Neural cell (in vitro differentiated cells): ENCODE data around the gene EIF4EBP2. TPM values are rescaled to one million over a fixed set of nuclear protein-coding genes. Genes with fewer than 3 reads are reported as not detected.

Experiments
- H2AFZ ChIP-seq: fragments of 200-600, 300-800 bp; sonication (generic), shearing (Covaris generic); 2 replicates; pipeline ENCODE4 v1.6.0; 2014; ENCODE audit warnings: low read depth, mild to moderate bottlenecking, antibody characterized with exemption, low read length, moderate library complexity
- H3F3A ChIP-seq: fragments of 200-600 bp; shearing (Covaris generic); 2 replicates; pipeline ENCODE4 v1.6.1; 2016; ENCODE audit warnings: mild to moderate bottlenecking, moderate library complexity, mixed read lengths, antibody characterized with exemption, low read length; ENCODE audit not compliant: insufficient read depth, poor library complexity, severe bottlenecking
- H3K27ac ChIP-seq: fragments of 200-600, 300-800 bp; sonication (generic), shearing (Covaris generic); 2 replicates; pipeline ENCODE4 v1.5.1; 2014; ENCODE audit warnings: mild to moderate bottlenecking, low read length, moderate library complexity
- H3K27me3 ChIP-seq: fragments of 300-800, 200-600 bp; sonication (generic), shearing (Covaris generic); 2 replicates; pipeline ENCODE4 v1.6.0; 2014; ENCODE audit warnings: mild to moderate bottlenecking, low read depth, low read length, moderate library complexity; ENCODE audit not compliant: insufficient read depth
- H3K36me3 ChIP-seq: fragments of 300-800, 200-600 bp; sonication (generic), shearing (Covaris generic); 2 replicates; pipeline ENCODE4 v1.5.1; 2014; ENCODE audit warnings: mild to moderate bottlenecking, antibody characterized with exemption, low read length, moderate library complexity; ENCODE audit not compliant: insufficient read depth
- H3K4me2 ChIP-seq: fragments of 300-800, 200-600 bp; sonication (generic), shearing (Covaris generic); 2 replicates; pipeline ENCODE4 v1.6.0; 2014; ENCODE audit warnings: mild to moderate bottlenecking, low read length
- H3K4me3 ChIP-seq: fragments of 300-800, 200-600 bp; sonication (generic), shearing (Covaris generic); 2 replicates; pipeline ENCODE4 v1.5.1; 2014; ENCODE audit warnings: mild to moderate bottlenecking, low read length, moderate library complexity
- H3K79me2 ChIP-seq: fragments of 200-600 bp; shearing (Covaris generic); replicated peaks from 2 replicates; pipeline ENCODE4 v1.6.0; 2014; ENCODE audit warnings: mild to moderate bottlenecking, low read length, moderate library complexity; ENCODE audit not compliant: insufficient read depth
- H3K9ac ChIP-seq: fragments of 300-800, 200-600 bp; sonication (generic), shearing (Covaris generic); 2 replicates; pipeline ENCODE4 v1.6.1; 2016; ENCODE audit warnings: mild to moderate bottlenecking, low read length, mixed read lengths
- H3K9me2 ChIP-seq: fragments of 200-600 bp; shearing (Covaris generic); 2 replicates; pipeline ENCODE4 v1.6.1; 2016; ENCODE audit warnings: mild to moderate bottlenecking, low read length, mixed read lengths; ENCODE audit not compliant: insufficient read depth
- H3K9me3 ChIP-seq: fragments of 200-600, 300-800 bp; sonication (generic), shearing (Covaris generic); 2 replicates; pipeline ENCODE4 v1.6.1; 2016; ENCODE audit warnings: mild to moderate bottlenecking, mixed run types, low read length, moderate library complexity, mixed read lengths
- H4K20me1 ChIP-seq: fragments of 200-600 bp; shearing (Covaris generic); 2 replicates; pipeline ENCODE4 v1.6.1; 2016; ENCODE audit warnings: mild to moderate bottlenecking, mixed run types; ENCODE audit not compliant: insufficient read depth
- EP300 ChIP-seq: fragments of 450-650 bp; conservative IDR thresholded peaks from 2 replicates; pipeline ENCODE4 v1.6.1; 2014; ENCODE audit warnings: antibody characterized with exemption, mild to moderate bottlenecking, moderate library complexity; ENCODE audit not compliant: poor library complexity, severe bottlenecking
- EZH2 ChIP-seq: fragments of 200-600, 300-800 bp; shearing (Covaris generic), sonication (generic); IDR thresholded peaks from 2 replicates; pipeline ENCODE4 v1.6.1; 2014; ENCODE audit warnings: antibody characterized with exemption, low read length, borderline replicate concordance, mild to moderate bottlenecking; ENCODE audit not compliant: insufficient read depth, poor library complexity, severe bottlenecking
- MXI1 ChIP-seq: fragments of 450-650 bp; conservative IDR thresholded peaks from 2 replicates; pipeline ENCODE4 v1.6.1; 2014; ENCODE audit warnings: antibody characterized with exemption, mild to moderate bottlenecking; ENCODE audit not compliant: poor library complexity, severe bottlenecking
- POLR2AphosphoS5 ChIP-seq: IDR thresholded peaks from 2 replicates; pipeline ENCODE4 v1.6.1; 2012
- RAD21 ChIP-seq: fragments of 450-650 bp; conservative IDR thresholded peaks from 2 replicates; pipeline ENCODE4 v1.6.1; 2014; ENCODE audit warnings: antibody characterized with exemption, mild to moderate bottlenecking, moderate library complexity
- SMC3 ChIP-seq: fragments of 450-650 bp; conservative IDR thresholded peaks from 2 replicates; pipeline ENCODE4 v1.6.1; 2014; ENCODE audit warnings: antibody characterized with exemption, mild to moderate bottlenecking, moderate library complexity; ENCODE audit not compliant: poor library complexity
- TAF1 ChIP-seq: IDR thresholded peaks from 2 replicates; pipeline ENCODE4 v1.6.1; 2012; ENCODE audit warnings: low read depth
- polyA plus RNA-seq: library from polyadenylated mRNA; depleted of rRNA; stranded (reverse); fragments of >200 nt; gene quantifications from 2 replicates; pipeline ENCODE4 v1.2.3, GENCODE V29; 2014
- TF ChIP-seq, protein P1 (sequence below): fragments of 450-650 bp; IDR thresholded peaks from 2 replicates; pipeline ENCODE4 v1.5.1; 2014; ENCODE audit warnings: antibody characterized with exemption, mild to moderate bottlenecking, moderate library complexity; ENCODE audit not compliant: poor library complexity, severe bottlenecking
- TF ChIP-seq, protein P2 (sequence below): IDR thresholded peaks from 2 replicates; pipeline ENCODE4 v1.6.1; 2012; ENCODE audit warnings: borderline replicate concordance

EIF4EBP2 gene
- polyA plus RNA-seq, 1 donor from 2014 or later: 51.7 TPM

- no peaks in the 10 kb centered on the region for H4K20me1 ChIP-seq
- H3K79me2 ChIP-seq: no peaks in the 10 kb centered on the region
- H3K27ac ChIP-seq: no peak overlapping the region
- no peak overlapping the region for H3K4me3 ChIP-seq
- H3K9me2 ChIP-seq: no peaks in the 10 kb centered on the region
- no peak overlapping the region for H2AFZ ChIP-seq
- TF ChIP-seq RAD21 (no peak), MXI1 (no peak), SMC3 (no peak), TAF1 (no peak), EP300 (no peak), EZH2 (no peak), POLR2AphosphoS5 (no peak)
- TF ChIP-seq, protein P1, sequence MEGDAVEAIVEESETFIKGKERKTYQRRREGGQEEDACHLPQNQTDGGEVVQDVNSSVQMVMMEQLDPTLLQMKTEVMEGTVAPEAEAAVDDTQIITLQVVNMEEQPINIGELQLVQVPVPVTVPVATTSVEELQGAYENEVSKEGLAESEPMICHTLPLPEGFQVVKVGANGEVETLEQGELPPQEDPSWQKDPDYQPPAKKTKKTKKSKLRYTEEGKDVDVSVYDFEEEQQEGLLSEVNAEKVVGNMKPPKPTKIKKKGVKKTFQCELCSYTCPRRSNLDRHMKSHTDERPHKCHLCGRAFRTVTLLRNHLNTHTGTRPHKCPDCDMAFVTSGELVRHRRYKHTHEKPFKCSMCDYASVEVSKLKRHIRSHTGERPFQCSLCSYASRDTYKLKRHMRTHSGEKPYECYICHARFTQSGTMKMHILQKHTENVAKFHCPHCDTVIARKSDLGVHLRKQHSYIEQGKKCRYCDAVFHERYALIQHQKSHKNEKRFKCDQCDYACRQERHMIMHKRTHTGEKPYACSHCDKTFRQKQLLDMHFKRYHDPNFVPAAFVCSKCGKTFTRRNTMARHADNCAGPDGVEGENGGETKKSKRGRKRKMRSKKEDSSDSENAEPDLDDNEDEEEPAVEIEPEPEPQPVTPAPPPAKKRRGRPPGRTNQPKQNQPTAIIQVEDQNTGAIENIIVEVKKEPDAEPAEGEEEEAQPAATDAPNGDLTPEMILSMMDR: no peak
- TF ChIP-seq, protein P2, sequence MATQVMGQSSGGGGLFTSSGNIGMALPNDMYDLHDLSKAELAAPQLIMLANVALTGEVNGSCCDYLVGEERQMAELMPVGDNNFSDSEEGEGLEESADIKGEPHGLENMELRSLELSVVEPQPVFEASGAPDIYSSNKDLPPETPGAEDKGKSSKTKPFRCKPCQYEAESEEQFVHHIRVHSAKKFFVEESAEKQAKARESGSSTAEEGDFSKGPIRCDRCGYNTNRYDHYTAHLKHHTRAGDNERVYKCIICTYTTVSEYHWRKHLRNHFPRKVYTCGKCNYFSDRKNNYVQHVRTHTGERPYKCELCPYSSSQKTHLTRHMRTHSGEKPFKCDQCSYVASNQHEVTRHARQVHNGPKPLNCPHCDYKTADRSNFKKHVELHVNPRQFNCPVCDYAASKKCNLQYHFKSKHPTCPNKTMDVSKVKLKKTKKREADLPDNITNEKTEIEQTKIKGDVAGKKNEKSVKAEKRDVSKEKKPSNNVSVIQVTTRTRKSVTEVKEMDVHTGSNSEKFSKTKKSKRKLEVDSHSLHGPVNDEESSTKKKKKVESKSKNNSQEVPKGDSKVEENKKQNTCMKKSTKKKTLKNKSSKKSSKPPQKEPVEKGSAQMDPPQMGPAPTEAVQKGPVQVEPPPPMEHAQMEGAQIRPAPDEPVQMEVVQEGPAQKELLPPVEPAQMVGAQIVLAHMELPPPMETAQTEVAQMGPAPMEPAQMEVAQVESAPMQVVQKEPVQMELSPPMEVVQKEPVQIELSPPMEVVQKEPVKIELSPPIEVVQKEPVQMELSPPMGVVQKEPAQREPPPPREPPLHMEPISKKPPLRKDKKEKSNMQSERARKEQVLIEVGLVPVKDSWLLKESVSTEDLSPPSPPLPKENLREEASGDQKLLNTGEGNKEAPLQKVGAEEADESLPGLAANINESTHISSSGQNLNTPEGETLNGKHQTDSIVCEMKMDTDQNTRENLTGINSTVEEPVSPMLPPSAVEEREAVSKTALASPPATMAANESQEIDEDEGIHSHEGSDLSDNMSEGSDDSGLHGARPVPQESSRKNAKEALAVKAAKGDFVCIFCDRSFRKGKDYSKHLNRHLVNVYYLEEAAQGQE: no peak
- no peaks in the 10 kb centered on the region for H3K36me3 ChIP-seq
- no peak overlapping the region for H3K4me2 ChIP-seq
- H3F3A ChIP-seq: no peaks in the 10 kb centered on the region
- H3K9me3 ChIP-seq: no peaks in the 10 kb centered on the region
- H3K9ac ChIP-seq: no peak overlapping the region
- no peaks in the 10 kb centered on the region for H3K27me3 ChIP-seq
These were observed 26.8 kb downstream of the EIF4EBP2 start for GRCh38 chr10:70430493-70431445.

GRCh38 chr10:70432101-70432500, 28.2 kb downstream of the EIF4EBP2 start:
- H3K79me2 ChIP-seq: no peaks in the 10 kb centered on the region
- no peaks in the 10 kb centered on the region for H3F3A ChIP-seq
- H3K27me3 ChIP-seq: no peaks in the 10 kb centered on the region
- no peak overlapping the region for H3K4me3 ChIP-seq
- no peaks in the 10 kb centered on the region for H3K36me3 ChIP-seq
- no peak overlapping the region for H2AFZ ChIP-seq
- H4K20me1 ChIP-seq: no peaks in the 10 kb centered on the region
- no peaks in the 10 kb centered on the region for H3K9me3 ChIP-seq
- H3K27ac ChIP-seq: no peak overlapping the region
- no peaks in the 10 kb centered on the region for H3K9me2 ChIP-seq
- H3K4me2 ChIP-seq: no peak overlapping the region
- H3K9ac ChIP-seq: no peak overlapping the region
- TF ChIP-seq, protein P1: no peak
- TF ChIP-seq SMC3 (no peak), MXI1 (no peak), EP300 (no peak), RAD21 (no peak)
- TF ChIP-seq, protein P2: no peak
